Keratinocyte (primary cell): ENCODE measurements around the gene EFR3B. TPM values are rescaled to one million over a fixed set of nuclear protein-coding genes. Genes with fewer than 3 reads are reported as not detected.

Experiments used
- DNase-seq: peaks from one replicate; pipeline ENCODE4 v3.0.0-alpha.2; 2011; ENCODE audit warnings: low read depth, missing footprints, low spot score
- FAIRE-seq: peaks from 2 replicates; lab custom pipeline; 2011; peaks lifted over from hg19 to GRCh38; lab: Jason Lieb, UNC
- H2AFZ ChIP-seq: 2 replicates; pipeline ENCODE4 v1.6.0; 2012; ENCODE audit warnings: low read length, control low read depth, inconsistent platforms; ENCODE audit not compliant: control insufficient read depth
- H3K27ac ChIP-seq: 2 replicates; pipeline ENCODE4 v1.5.1; 2011; ENCODE audit warnings: low read length; ENCODE audit not compliant: control insufficient read depth, insufficient read depth
- H3K27me3 ChIP-seq: 3 replicates; pipeline ENCODE4 v1.6.0; 2011; ENCODE audit warnings: low read length; ENCODE audit not compliant: control insufficient read depth, insufficient read depth; ENCODE audit errors: extremely low read depth
- H3K36me3 ChIP-seq, 2 experiments: 2 replicates in 1 of 2; 3 replicates in 1 of 2; pipeline ENCODE4 v1.5.1; 2011; ENCODE audit warnings: low read length in 2 of 2, mild to moderate bottlenecking in 1 of 2; ENCODE audit not compliant: control insufficient read depth in 2 of 2, insufficient read depth in 2 of 2; ENCODE audit errors: extremely low read depth in 1 of 2
- H3K4me1 ChIP-seq: 3 replicates; pipeline ENCODE4 v1.5.1; 2011; ENCODE audit warnings: low read length; ENCODE audit not compliant: control insufficient read depth, insufficient read depth; ENCODE audit errors: extremely low read depth
- H3K4me2 ChIP-seq: 3 replicates; pipeline ENCODE4 v1.6.0; 2011; ENCODE audit warnings: low read depth, low read length; ENCODE audit not compliant: control insufficient read depth, insufficient read depth; ENCODE audit errors: extremely low read depth
- H3K4me3 ChIP-seq, 3 experiments: fragments of 200-600 bp in 1 of 3; sonication (generic) in 1 of 3; 2 replicates in 2 of 3; 3 replicates in 1 of 3; pipeline ENCODE4 v1.5.1; 2011 to 2016; ENCODE audit warnings: low read length in 3 of 3, mild to moderate bottlenecking in 3 of 3, control low read depth in 2 of 3, inconsistent platforms in 1 of 3, low read depth in 1 of 3, mixed read lengths in 1 of 3, mixed run types in 1 of 3, moderate library complexity in 1 of 3; ENCODE audit not compliant: control insufficient read depth in 2 of 3, insufficient read depth in 2 of 3; ENCODE audit errors: extremely low read depth in 1 of 3
- H3K79me2 ChIP-seq: 2 replicates; pipeline ENCODE4 v1.6.0; 2012; ENCODE audit warnings: low read length; ENCODE audit not compliant: control insufficient read depth, insufficient read depth
- H3K9ac ChIP-seq: 3 replicates; pipeline ENCODE4 v1.6.0; 2011; ENCODE audit warnings: low read length; ENCODE audit not compliant: control insufficient read depth, insufficient read depth; ENCODE audit errors: extremely low read depth
- H3K9me1 ChIP-seq: 3 replicates; pipeline ENCODE4 v1.6.0; 2011; ENCODE audit warnings: low read length; ENCODE audit not compliant: control insufficient read depth, insufficient read depth; ENCODE audit errors: extremely low read depth
- H3K9me3 ChIP-seq: 2 replicates; pipeline ENCODE4 v1.5.1; 2012; ENCODE audit warnings: low read depth, low read length; ENCODE audit not compliant: control insufficient read depth
- H4K20me1 ChIP-seq: 3 replicates; pipeline ENCODE4 v1.6.0; 2011; ENCODE audit warnings: low read length; ENCODE audit not compliant: control insufficient read depth, insufficient read depth; ENCODE audit errors: extremely low read depth
- EZH2 ChIP-seq: IDR thresholded peaks from one replicate; pipeline ENCODE4 v1.6.1; 2012; ENCODE audit warnings: inconsistent platforms, mild to moderate bottlenecking, low read length, moderate library complexity
- dilution Hi-C: fragments of 300-500 bp; cut with MboI; formaldehyde crosslinking; loops from one replicate; pipeline ENCODE4 v1.7.0; 2020; ENCODE audit warnings: low sequenced_read_pairs; ENCODE audit not compliant: extremely low pct_ligation_motif_present
- polyA plus RNA-seq, 5 experiments: library from polyadenylated mRNA; depleted of rRNA in 3 of 5; stranded (reverse) in 3 of 5; stranded (forward) in 1 of 5; unstranded in 1 of 5; fragments of >200 nt; gene quantifications; 1 replicate in 1 of 5; 2 replicates in 3 of 5; 3 replicates in 1 of 5; pipeline versions ENCODE4 v1.2.1 to v1.2.3, GENCODE V29; 2011 to 2012; ENCODE audit warnings: missing spikeins in 2 of 5, low read depth in 1 of 5, low replicate concordance in 1 of 5
- TF ChIP-seq, protein P1 (sequence below), 3 experiments: IDR thresholded peaks in 1 of 3; conservative IDR thresholded peaks in 1 of 3; optimal IDR thresholded peaks in 1 of 3; 2 replicates in 2 of 3; 3 replicates in 1 of 3; pipeline versions ENCODE3 to v1.5.1; 2011; ENCODE audit warnings: low read length in 3 of 3, mild to moderate bottlenecking in 3 of 3, moderate library complexity in 2 of 3, control low read depth in 1 of 3, inconsistent platforms in 1 of 3; ENCODE audit not compliant: insufficient read depth in 2 of 3; ENCODE audit errors: extremely low read depth in 1 of 3

EFR3B gene
- polyA plus RNA-seq, 1 donor (not counting 4 experiments of a cell fraction or from before 2014, with no cell fraction given): 0.09 TPM

- H3K79me2 ChIP-seq: no peaks in the 10 kb centered on the region
- H2AFZ ChIP-seq: no peak overlapping the region
- no peak for FAIRE-seq
- no peak for TF ChIP-seq EZH2
- TF ChIP-seq, protein P1, sequence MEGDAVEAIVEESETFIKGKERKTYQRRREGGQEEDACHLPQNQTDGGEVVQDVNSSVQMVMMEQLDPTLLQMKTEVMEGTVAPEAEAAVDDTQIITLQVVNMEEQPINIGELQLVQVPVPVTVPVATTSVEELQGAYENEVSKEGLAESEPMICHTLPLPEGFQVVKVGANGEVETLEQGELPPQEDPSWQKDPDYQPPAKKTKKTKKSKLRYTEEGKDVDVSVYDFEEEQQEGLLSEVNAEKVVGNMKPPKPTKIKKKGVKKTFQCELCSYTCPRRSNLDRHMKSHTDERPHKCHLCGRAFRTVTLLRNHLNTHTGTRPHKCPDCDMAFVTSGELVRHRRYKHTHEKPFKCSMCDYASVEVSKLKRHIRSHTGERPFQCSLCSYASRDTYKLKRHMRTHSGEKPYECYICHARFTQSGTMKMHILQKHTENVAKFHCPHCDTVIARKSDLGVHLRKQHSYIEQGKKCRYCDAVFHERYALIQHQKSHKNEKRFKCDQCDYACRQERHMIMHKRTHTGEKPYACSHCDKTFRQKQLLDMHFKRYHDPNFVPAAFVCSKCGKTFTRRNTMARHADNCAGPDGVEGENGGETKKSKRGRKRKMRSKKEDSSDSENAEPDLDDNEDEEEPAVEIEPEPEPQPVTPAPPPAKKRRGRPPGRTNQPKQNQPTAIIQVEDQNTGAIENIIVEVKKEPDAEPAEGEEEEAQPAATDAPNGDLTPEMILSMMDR (optimal IDR thresholded peaks at IDR 0.05 in 1 of 3, IDR thresholded peaks at IDR 0.05 in 1 of 3, conservative IDR thresholded peaks at IDR 0.05 in 1 of 3; ENCODE audit: extremely low read depth in 1 of 3, insufficient read depth in 2 of 3, low read length in 3 of 3): no peak
- H3K4me2 ChIP-seq: no peak overlapping the region
- no peaks in the 10 kb centered on the region for H4K20me1 ChIP-seq
- H3K9me3 ChIP-seq: no peaks in the 10 kb centered on the region
- H3K27me3 ChIP-seq: peaks cover 12% of the 10 kb centered on the region
- no peak overlapping the region for H3K9ac ChIP-seq
- no peaks in the 10 kb centered on the region for H3K9me1 ChIP-seq
- no peaks in the 10 kb centered on the region for H3K36me3 ChIP-seq
- dilution Hi-C loops: no loop called here
- H3K27ac ChIP-seq: no peak overlapping the region
- no peak for DNase-seq
- no peaks in the 10 kb centered on the region for H3K4me1 ChIP-seq
- no peak overlapping the region for H3K4me3 ChIP-seq
Observed at GRCh38 chr2:25029183-25029554, 12.7 kb upstream of the EFR3B start.

GRCh38 chr2:25030702-25031101, 11.2 kb upstream of the EFR3B start:
- peaks cover 15% of the 10 kb centered on the region for H3K27me3 ChIP-seq
- H3K4me1 ChIP-seq: peaks cover under 1% of the 10 kb centered on the region
- no peaks in the 10 kb centered on the region for H3K9me1 ChIP-seq
- no peak overlapping the region for H3K4me3 ChIP-seq
- no peaks in the 10 kb centered on the region for H3K79me2 ChIP-seq
- no peak overlapping the region for H2AFZ ChIP-seq
- no peak overlapping the region for H3K27ac ChIP-seq
- H3K36me3 ChIP-seq: no peaks in the 10 kb centered on the region
- no peak overlapping the region for H3K4me2 ChIP-seq
- dilution Hi-C loops: no loop called here
- TF ChIP-seq, protein P1 (optimal IDR thresholded peaks at IDR 0.05 in 1 of 3, IDR thresholded peaks at IDR 0.05 in 1 of 3, conservative IDR thresholded peaks at IDR 0.05 in 1 of 3; ENCODE audit: extremely low read depth in 1 of 3, insufficient read depth in 2 of 3, low read length in 3 of 3): no peak
- TF ChIP-seq EZH2: no peak
- H4K20me1 ChIP-seq: no peaks in the 10 kb centered on the region
- DNase-seq (no peak), FAIRE-seq (no peak)
- H3K9ac ChIP-seq: no peak overlapping the region
- no peaks in the 10 kb centered on the region for H3K9me3 ChIP-seq
